H9 (cell line): ENCODE measurements around the gene MAN2C1. TPM values are rescaled to one million over a fixed set of nuclear protein-coding genes. Genes with fewer than 3 reads are reported as not detected.

Source experiments
- DNase-seq: peaks from one replicate; pipeline ENCODE4 v3.0.0-alpha.2; 2017
- H2AFZ ChIP-seq: one replicate; pipeline ENCODE4 v1.6.1; 2013; ENCODE audit warnings: mild to moderate bottlenecking, low read length, control low read depth, moderate library complexity
- H2AK5ac ChIP-seq: 2 replicates; pipeline ENCODE4 v1.6.1; 2013; ENCODE audit warnings: low read length, control low read depth, mixed read lengths; ENCODE audit not compliant: insufficient read length
- H2BK120ac ChIP-seq: one replicate; pipeline ENCODE4 v1.6.1; 2013; ENCODE audit warnings: low read depth, mild to moderate bottlenecking, low read length, control low read depth, inconsistent platforms; ENCODE audit not compliant: poor library complexity, severe bottlenecking
- H2BK12ac ChIP-seq: 2 replicates; pipeline ENCODE4 v1.6.1; 2013; ENCODE audit warnings: low read length, control low read depth, mixed read lengths, low read depth; ENCODE audit not compliant: insufficient read length
- H2BK15ac ChIP-seq: 2 replicates; pipeline ENCODE4 v1.6.1; 2013; ENCODE audit warnings: low read depth, low read length, control low read depth
- H2BK20ac ChIP-seq: one replicate; pipeline ENCODE4 v1.6.1; 2013; ENCODE audit warnings: low read depth, mild to moderate bottlenecking, low read length, control low read depth, inconsistent platforms; ENCODE audit not compliant: poor library complexity, severe bottlenecking
- H2BK5ac ChIP-seq: 2 replicates; pipeline ENCODE4 v1.6.1; 2013; ENCODE audit warnings: low read length, control low read depth, mixed read lengths; ENCODE audit not compliant: insufficient read length
- H3K14ac ChIP-seq: 2 replicates; pipeline ENCODE4 v1.6.1; 2013; ENCODE audit warnings: low read length, control low read depth; ENCODE audit not compliant: insufficient read depth
- H3K18ac ChIP-seq: 2 replicates; pipeline ENCODE4 v1.6.1; 2013; ENCODE audit warnings: low read depth, mild to moderate bottlenecking, mixed read lengths, low read length, control low read depth; ENCODE audit not compliant: insufficient read length
- H3K23ac ChIP-seq: 2 replicates; pipeline ENCODE4 v1.6.1; 2013; ENCODE audit warnings: low read length, control low read depth, mixed read lengths, low read depth; ENCODE audit not compliant: insufficient read length
- H3K23me2 ChIP-seq: 2 replicates; pipeline ENCODE4 v1.6.1; 2013; ENCODE audit warnings: low read depth, mild to moderate bottlenecking, mixed read lengths, low read length, control low read depth; ENCODE audit not compliant: insufficient read length, poor library complexity, severe bottlenecking
- H3K27ac ChIP-seq: 2 replicates; pipeline ENCODE4 v1.5.1; 2013; ENCODE audit warnings: low read length, control low read depth, mixed read lengths, low read depth; ENCODE audit not compliant: insufficient read length
- H3K27me3 ChIP-seq: 2 replicates; pipeline ENCODE4 v1.6.1; 2013; ENCODE audit warnings: low read length, control low read depth, inconsistent platforms; ENCODE audit not compliant: insufficient read depth
- H3K4ac ChIP-seq: 2 replicates; pipeline ENCODE4 v1.6.1; 2013; ENCODE audit warnings: low read depth, mild to moderate bottlenecking, control low read depth, inconsistent platforms, low read length, moderate library complexity
- H3K4me1 ChIP-seq: 2 replicates; pipeline ENCODE4 v1.6.1; 2013; ENCODE audit warnings: low read length, control low read depth, inconsistent platforms; ENCODE audit not compliant: insufficient read depth
- H3K4me2 ChIP-seq: 2 replicates; pipeline ENCODE4 v1.6.1; 2013; ENCODE audit warnings: low read length, control low read depth, mixed read lengths; ENCODE audit not compliant: insufficient read length, insufficient read depth
- H3K56ac ChIP-seq: 2 replicates; pipeline ENCODE4 v1.6.1; 2013; ENCODE audit warnings: low read depth, mild to moderate bottlenecking, mixed read lengths, low read length, control low read depth; ENCODE audit not compliant: insufficient read length
- H3K79me1 ChIP-seq: 2 replicates; pipeline ENCODE4 v1.6.1; 2013; ENCODE audit warnings: low read depth, mild to moderate bottlenecking, moderate library complexity, low read length, control low read depth, inconsistent platforms; ENCODE audit not compliant: insufficient read depth, poor library complexity, severe bottlenecking
- H3K79me2 ChIP-seq: 2 replicates; pipeline ENCODE4 v1.6.1; 2013; ENCODE audit warnings: low read length, control low read depth, inconsistent platforms; ENCODE audit not compliant: insufficient read depth
- H3K9ac ChIP-seq: 2 replicates; pipeline ENCODE4 v1.6.1; 2013; ENCODE audit warnings: low read length, control low read depth, mixed read lengths; ENCODE audit not compliant: insufficient read length; ENCODE audit errors: extremely low read depth
- H3K9me3 ChIP-seq: one replicate; pipeline ENCODE4 v1.6.1; 2013; ENCODE audit warnings: low read depth, low read length, inconsistent platforms; ENCODE audit not compliant: control insufficient read depth
- H3T11ph ChIP-seq: one replicate; pipeline ENCODE4 v1.6.1; 2013; ENCODE audit warnings: mild to moderate bottlenecking, low read length, control low read depth, inconsistent platforms
- H4K20me1 ChIP-seq: one replicate; pipeline ENCODE4 v1.6.1; 2013; ENCODE audit not compliant: control insufficient read depth, insufficient read length, insufficient read depth
- H4K5ac ChIP-seq: 2 replicates; pipeline ENCODE4 v1.6.1; 2013; ENCODE audit warnings: low read depth, mild to moderate bottlenecking, mixed read lengths, low read length, control low read depth; ENCODE audit not compliant: insufficient read length
- H4K8ac ChIP-seq: replicated peaks from 2 replicates; pipeline ENCODE4 v1.6.1; 2013; ENCODE audit warnings: low read length, control low read depth, mixed read lengths, low read depth; ENCODE audit not compliant: insufficient read length
- H4K91ac ChIP-seq: 2 replicates; pipeline ENCODE4 v1.6.1; 2013; ENCODE audit warnings: low read depth, mild to moderate bottlenecking, moderate library complexity, mixed read lengths, low read length, control low read depth; ENCODE audit not compliant: insufficient read length
- H3K27ac Mint-ChIP-seq, 3 experiments: 2 replicates in 2 of 3; 3 replicates in 1 of 3; pipeline ENCODE4 v1.8.0; 2020 to 2021; ENCODE audit warnings: mixed read lengths in 3 of 3, mild to moderate bottlenecking in 1 of 3, moderate library complexity in 1 of 3
- H3K27me3 Mint-ChIP-seq: 2 replicates; pipeline ENCODE4 v1.8.0; 2021; ENCODE audit warnings: low read depth, mild to moderate bottlenecking, moderate library complexity, mixed read lengths
- H3K36me3 Mint-ChIP-seq, 3 experiments: 2 replicates in 2 of 3; 3 replicates in 1 of 3; pipeline ENCODE4 v1.8.0; 2020 to 2021; ENCODE audit warnings: low read depth in 3 of 3, mixed read lengths in 3 of 3; ENCODE audit not compliant: insufficient read depth in 1 of 3
- H3K4me1 Mint-ChIP-seq, 2 experiments: 2 replicates each; pipeline ENCODE4 v1.8.0; 2020; ENCODE audit warnings: mixed read lengths in 2 of 2
- H3K4me3 Mint-ChIP-seq, 2 experiments: 2 replicates in 1 of 2; 3 replicates in 1 of 2; pipeline ENCODE4 v1.8.0; 2020 to 2021; ENCODE audit warnings: mild to moderate bottlenecking in 2 of 2, mixed read lengths in 2 of 2, moderate library complexity in 1 of 2
- H3K9me3 Mint-ChIP-seq, 2 experiments: 2 replicates in 1 of 2; 3 replicates in 1 of 2; pipeline ENCODE4 v1.8.0; 2020; ENCODE audit warnings: mild to moderate bottlenecking in 2 of 2, mixed read lengths in 2 of 2, moderate library complexity in 1 of 2
- WGBS: extraction: QIAGEN DNeasy Blood & Tissue Kit; methylation state at CpG from one replicate; pipeline ENCODE4 v1.1.7; 2013; ENCODE audit warnings: missing lambda C conversion rate, low lambda C conversion rate, mixed read lengths; ENCODE audit not compliant: insufficient read length; ENCODE audit errors: extremely low coverage; 5-methylcytosine and 5-hydroxymethylcytosine counted together
- total RNA-seq: library from RNA; stranded (reverse); gene quantifications from 2 replicates; pipeline ENCODE4 v1.2.1, GENCODE V29; 2021
- TF ChIP-seq, protein P1 (sequence below): fragments of 200-600 bp; sonication (generic); conservative IDR thresholded peaks from 3 replicates; pipeline ENCODE4 v1.8.0; 2021; ENCODE audit warnings: antibody characterized with exemption, mild to moderate bottlenecking

Gene MAN2C1
- total RNA-seq, 1 experiment from 2014 or later: 112 TPM

DNA sequence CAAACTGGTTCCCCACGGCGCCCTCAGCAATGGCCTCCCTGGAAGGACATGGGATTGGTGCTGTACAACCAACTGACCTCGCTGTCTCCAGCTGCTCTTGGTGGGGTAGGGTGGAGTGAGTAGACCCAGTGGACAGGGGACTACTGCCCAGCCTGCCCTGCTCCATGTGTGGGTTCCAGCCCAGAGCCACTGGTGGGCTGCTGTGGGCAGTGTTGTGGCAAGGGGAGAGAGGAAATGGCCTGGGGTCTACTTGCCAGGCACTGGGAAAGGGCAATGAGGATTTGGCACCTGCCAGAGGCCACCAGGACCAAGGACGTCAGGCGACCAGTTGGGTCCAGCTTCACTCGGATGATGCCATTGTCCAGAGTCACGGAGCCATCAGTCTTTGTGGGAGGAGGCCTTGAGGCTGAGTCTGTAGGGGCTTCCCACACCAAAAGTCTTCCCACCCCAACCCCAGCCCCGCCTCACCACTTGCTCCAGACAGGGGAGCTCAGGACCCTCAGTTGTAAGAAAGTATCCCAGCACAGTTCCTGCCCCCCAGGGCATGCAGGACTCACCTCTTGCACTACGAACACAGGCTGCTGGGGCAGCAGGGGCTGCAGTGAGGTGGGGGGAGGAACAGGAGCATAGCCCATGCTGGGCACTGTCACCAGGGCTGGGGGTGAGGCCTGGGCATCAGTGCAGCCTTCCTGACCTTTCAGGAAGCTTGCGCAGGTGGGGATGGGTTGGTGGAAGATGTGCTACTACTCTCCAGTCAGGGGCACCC lies 9.5 kb downstream of the MAN2C1 start:
- Histone ChIP-seq H2AFZ (no peak overlapping the region), H4K5ac (no peak overlapping the region), H3K4ac (no peak overlapping the region), H3K9me3 (no peaks in the 10 kb centered on the region), H3T11ph (no peak overlapping the region), H3K4me2 (no peak overlapping the region), H3K56ac (no peak overlapping the region), H2BK12ac (no peak overlapping the region), H4K8ac (no peak overlapping the region), H3K79me1 (no peaks in the 10 kb centered on the region), H3K23me2 (no peaks in the 10 kb centered on the region), H2AK5ac (no peak overlapping the region), H3K4me1 (no peaks in the 10 kb centered on the region), H3K79me2 (no peaks in the 10 kb centered on the region), H2BK5ac (no peak overlapping the region), H3K23ac (no peak overlapping the region), H3K9ac (no peak overlapping the region), H3K14ac (no peak overlapping the region), H2BK120ac (no peak overlapping the region), H3K27ac (no peak overlapping the region), H2BK20ac (no peak overlapping the region), H4K91ac (no peak overlapping the region), H3K27me3 (no peaks in the 10 kb centered on the region), H2BK15ac (no peak overlapping the region), H3K18ac (no peak overlapping the region), H4K20me1 (no peaks in the 10 kb centered on the region)
- Mint-ChIP-seq H3K4me1 (no peaks in the 10 kb centered on the region; a peak in 1 of 4 replicates), H3K4me3 (no peak overlapping the region), H3K27me3 (peaks cover 1% of the 10 kb centered on the region; the same call in 1 of the 2 replicates), H3K9me3 (no peaks in the 10 kb centered on the region), H3K27ac (no peak overlapping the region), H3K36me3 (peaks cover 11 to 35% (median 28%) of the 10 kb centered on the region in 3 experiments; a peak in 6 of 7 replicates)
- no peak for DNase-seq
- no CpG with 5 or more reads among the region's 10 CpGs for WGBS
- TF ChIP-seq, protein P1, sequence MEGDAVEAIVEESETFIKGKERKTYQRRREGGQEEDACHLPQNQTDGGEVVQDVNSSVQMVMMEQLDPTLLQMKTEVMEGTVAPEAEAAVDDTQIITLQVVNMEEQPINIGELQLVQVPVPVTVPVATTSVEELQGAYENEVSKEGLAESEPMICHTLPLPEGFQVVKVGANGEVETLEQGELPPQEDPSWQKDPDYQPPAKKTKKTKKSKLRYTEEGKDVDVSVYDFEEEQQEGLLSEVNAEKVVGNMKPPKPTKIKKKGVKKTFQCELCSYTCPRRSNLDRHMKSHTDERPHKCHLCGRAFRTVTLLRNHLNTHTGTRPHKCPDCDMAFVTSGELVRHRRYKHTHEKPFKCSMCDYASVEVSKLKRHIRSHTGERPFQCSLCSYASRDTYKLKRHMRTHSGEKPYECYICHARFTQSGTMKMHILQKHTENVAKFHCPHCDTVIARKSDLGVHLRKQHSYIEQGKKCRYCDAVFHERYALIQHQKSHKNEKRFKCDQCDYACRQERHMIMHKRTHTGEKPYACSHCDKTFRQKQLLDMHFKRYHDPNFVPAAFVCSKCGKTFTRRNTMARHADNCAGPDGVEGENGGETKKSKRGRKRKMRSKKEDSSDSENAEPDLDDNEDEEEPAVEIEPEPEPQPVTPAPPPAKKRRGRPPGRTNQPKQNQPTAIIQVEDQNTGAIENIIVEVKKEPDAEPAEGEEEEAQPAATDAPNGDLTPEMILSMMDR: no peak
